Sigmoid colon (tissue), 7 donors: Measurements from ENCODE around the gene IL9. TPM values are rescaled to one million over a fixed set of nuclear protein-coding genes. Genes with fewer than 3 reads are reported as not detected.

ENCODE experiments used
- DNase-seq: peaks from one replicate; pipeline ENCODE4 v3.0.0-alpha.2; 2019
- H3K27ac ChIP-seq, 4 donors: fragments of 200-600 bp; sonication (generic); one replicate each; pipeline ENCODE4 v1.5.1; 2016 to 2019; ENCODE audit warnings: mild to moderate bottlenecking in 1 of 4
- H3K27me3 ChIP-seq, 3 donors: fragments of 200-600 bp; sonication (generic); one replicate each; pipeline ENCODE4 v1.5.1; 2019; ENCODE audit warnings: mild to moderate bottlenecking in 1 of 3
- H3K36me3 ChIP-seq, 4 donors: fragments of 200-600 bp; sonication (generic); one replicate each; pipeline ENCODE4 v1.5.1; 2016 to 2019
- H3K4me1 ChIP-seq, 4 donors: fragments of 200-600 bp; sonication (generic); one replicate each; pipeline ENCODE4 v1.5.1; 2017 to 2019
- H3K4me3 ChIP-seq, 4 donors: fragments of 200-600 bp; sonication (generic); one replicate each; pipeline ENCODE4 v1.5.1; 2017 to 2019; ENCODE audit warnings: mild to moderate bottlenecking in 2 of 4, moderate library complexity in 1 of 4
- H3K9me3 ChIP-seq, 4 donors: fragments of 200-600 bp in 3 of 4; sonication (generic) in 3 of 4; one replicate each; pipeline versions ENCODE4 v1.5.1 to v1.6.1; 2013 to 2019
- CTCF ChIP-seq, 4 experiments: fragments of 450-650 bp in 3 of 4; fragments of 200-600 bp in 1 of 4; IDR thresholded peaks; one replicate each; pipeline ENCODE4 v1.5.1; 2016 to 2019; ENCODE audit warnings: antibody characterized with exemption in 4 of 4, mild to moderate bottlenecking in 3 of 4, moderate library complexity in 2 of 4
- EP300 ChIP-seq, 4 donors: sonication (generic); formaldehyde crosslinking; IDR thresholded peaks; one replicate each; pipeline ENCODE4 v1.6.1; 2017; ENCODE audit warnings: antibody characterized with exemption in 4 of 4
- POLR2A ChIP-seq, 2 donors: fragments of 450-650 bp; IDR thresholded peaks; one replicate each; pipeline ENCODE4 v1.6.1; 2016; ENCODE audit warnings: antibody characterized with exemption in 2 of 2, mild to moderate bottlenecking in 2 of 2, moderate library complexity in 2 of 2
- POLR2AphosphoS5 ChIP-seq, 4 donors: sonication (generic); formaldehyde crosslinking; IDR thresholded peaks; one replicate each; pipeline ENCODE4 v1.6.1; 2017; ENCODE audit warnings: antibody characterized with exemption in 4 of 4
- WGBS, 2 donors: extraction: QIAGEN DNeasy Blood & Tissue Kit; methylation state at CpG; one replicate each; pipeline ENCODE4 v1.1.7; 2013; 5-methylcytosine and 5-hydroxymethylcytosine counted together
- intact Hi-C: fragments of 100-400 bp; cut with DNase I; formaldehyde crosslinking; loops from one replicate; pipeline ENCODE4 v1.15.1; 2023
- polyA plus RNA-seq, 3 donors: library from polyadenylated mRNA; stranded (reverse); fragments of 200-250 nt; gene quantifications; one replicate each; pipeline ENCODE4 v1.2.3, GENCODE V29; 2013
- total RNA-seq, 4 donors: library from RNA; depleted of rRNA; stranded (reverse); fragments of >200 nt; gene quantifications; one replicate each; pipeline ENCODE4 v1.1.0, GENCODE V29; 2016
- donor health status: healthy with polysubstance abuse.
- donor health status: Bipolar disorder and iron deficiency.
- donor health status: healthy.

IL9 gene
- total and polyA plus RNA-seq, 7 donors, result not detected

GRCh38 chr5:135842737-135843136 lies 52.9 kb downstream of the IL9 start:
- Histone ChIP-seq H3K36me3 (no peaks in the 10 kb centered on the region), H3K4me1 (no peaks in the 10 kb centered on the region), H3K27me3 (peaks cover 0 to 8% (median 0%) of the 10 kb centered on the region in 3 donors), H3K9me3 (no peaks in the 10 kb centered on the region), H3K4me3 (no peak overlapping the region), H3K27ac (no peak overlapping the region)
- 80% methylated on average over 4 of the region's 4 CpGs for WGBS, 2 donors
- intact Hi-C loops, result no loop called here
- no peak for TF ChIP-seq EP300 (IDR thresholded peaks at IDR 0.05)
- TF ChIP-seq POLR2A (IDR thresholded peaks at IDR 0.05), result no peak
- TF ChIP-seq CTCF (IDR thresholded peaks at IDR 0.05), result no peak
- no peak for TF ChIP-seq POLR2AphosphoS5 (IDR thresholded peaks at IDR 0.05)
- no peak for DNase-seq

Other genes starting within 250 kb of the IL9 start
- not detected for gene SLC25A48, start 61.2 kb downstream of the IL9 start, total RNA-seq
- gene SLC25A48, start 61.2 kb downstream of the IL9 start, polyA plus RNA-seq, result 1 to 10 TPM; 1.6 to 7.2 (median 1.9) TPM
- gene LECT2, start 59.1 kb upstream of the IL9 start, total RNA-seq, result not detected
- not detected for gene LECT2, start 59.1 kb upstream of the IL9 start, polyA plus RNA-seq
- 100 to 1,000 TPM in 2 of 4 donors, 10 to 100 TPM in 2; 49.2 to 178 (median 91.6) TPM for gene TGFBI, start 133.1 kb upstream of the IL9 start, total RNA-seq
- 100 to 1,000 TPM in 1 of 3 donors, 10 to 100 TPM in 2; 48.6 to 106 (median 65.3) TPM for gene TGFBI, start 133.1 kb upstream of the IL9 start, polyA plus RNA-seq
- gene SMAD5, start 237.0 kb upstream of the IL9 start, total RNA-seq, result 10 to 100 TPM; 47.6 to 85.0 (median 59.8) TPM
- 1 to 10 TPM; 4.9 to 9.7 (median 6.6) TPM for gene SMAD5, start 237.0 kb upstream of the IL9 start, polyA plus RNA-seq